Activated CD4-positive, alpha-beta T cell treated with anti-CD3 and anti-CD28 coated beads, Interleukin-2, amount 50 U/mL, for 48 hours (primary cell): ENCODE data around the gene ZNF205.
"Not testable (repeated sequence)": the region's sequence is repeated elsewhere in the genome, so short reads cannot be mapped to it uniquely, and the experiment has no call there.

ENCODE experiments used
- DNase-seq, 2 experiments: peaks; one replicate each; pipeline ENCODE4 v3.0.0-alpha.2; 2020

ZNF205 gene

GRCh38 chr16:3112058-3112880, at the start of gene ZNF205:
TSS of gene ZNF205 (plus strand) at chr16:3112586. CDS start at chr16:3113431, 845 bp downstream.
- no peak for DNase-seq

GRCh38 chr16:3063625-3064386, 48.6 kb upstream of the ZNF205 start:
- no peak for DNase-seq

DNA sequence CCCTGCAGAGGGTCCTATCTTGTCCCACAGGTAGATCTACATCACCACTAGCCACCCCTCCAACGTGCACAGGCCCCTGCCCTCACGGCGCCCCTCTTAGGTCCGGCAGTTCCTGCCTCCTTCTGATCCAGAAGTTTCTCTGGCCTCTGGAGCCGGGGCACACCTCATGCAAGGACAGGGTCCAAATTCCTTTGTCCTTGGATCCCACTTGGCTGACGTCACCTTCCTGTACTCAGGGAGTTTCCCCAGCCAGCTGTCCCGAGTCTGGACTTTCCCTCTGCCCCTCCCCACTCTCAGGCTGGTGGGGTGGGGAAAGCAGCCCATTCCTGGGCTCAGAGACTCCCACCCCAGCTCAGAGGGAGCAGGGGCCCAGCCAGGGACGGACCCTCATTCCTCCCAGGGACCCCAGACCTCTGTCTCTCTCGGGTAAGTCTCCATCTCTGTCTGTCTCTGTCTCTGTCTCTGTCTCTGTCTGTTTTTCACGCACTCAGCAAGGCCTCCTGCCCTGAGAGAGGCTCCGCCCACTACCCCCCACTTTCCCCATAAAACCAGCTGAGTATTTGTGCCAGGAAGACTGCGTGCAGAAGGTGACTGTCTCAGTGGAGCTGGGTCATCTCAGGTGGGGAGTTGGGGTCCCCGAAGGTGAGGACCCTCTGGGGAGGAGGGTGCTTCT, 47.2 kb upstream of the ZNF205 start, which contains the start of gene IL32:
Gene IL32 (plus strand): TSS at position 572 of the 673 bp plus-strand sequence. CDS start 172 bp downstream, outside the sequence.
- DNase-seq = peak; percentile 85 to 89

DNA sequence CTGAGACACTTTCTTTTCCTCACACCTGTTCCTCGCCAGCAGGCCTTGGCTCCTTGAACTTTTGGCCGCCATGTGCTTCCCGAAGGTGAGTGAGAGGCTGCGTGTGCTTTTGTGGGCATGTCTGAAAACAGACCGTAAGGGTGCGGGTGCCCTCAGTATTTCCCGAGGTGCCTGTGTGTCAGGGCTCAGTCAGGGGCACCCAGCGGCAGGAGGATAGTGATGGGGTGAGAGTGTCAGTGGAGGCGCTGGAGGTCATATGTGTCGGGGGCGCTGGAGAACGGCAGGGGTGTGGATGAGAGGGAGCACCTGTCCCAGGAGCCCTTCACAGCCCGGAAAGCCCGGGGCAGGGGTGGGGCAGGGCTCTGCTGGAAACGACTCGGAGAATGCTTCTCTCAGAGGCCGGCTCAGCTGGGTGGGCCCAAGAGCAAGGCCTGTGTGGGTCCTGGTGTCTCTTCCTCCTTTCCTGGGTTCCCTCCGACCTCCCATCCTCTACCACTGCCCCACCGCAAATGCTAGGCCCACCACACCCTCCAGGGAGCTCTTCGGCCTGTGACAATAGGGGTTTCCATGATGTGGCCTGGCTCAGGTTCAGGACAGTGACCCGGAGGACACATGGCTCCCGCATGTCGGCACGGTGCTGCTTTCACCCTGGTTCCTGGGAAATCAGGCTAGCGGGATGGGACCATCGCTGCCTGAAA, 46.5 kb upstream of the ZNF205 start:
- peak in 1 of 2 experiments; percentile 46 for DNase-seq

DNA sequence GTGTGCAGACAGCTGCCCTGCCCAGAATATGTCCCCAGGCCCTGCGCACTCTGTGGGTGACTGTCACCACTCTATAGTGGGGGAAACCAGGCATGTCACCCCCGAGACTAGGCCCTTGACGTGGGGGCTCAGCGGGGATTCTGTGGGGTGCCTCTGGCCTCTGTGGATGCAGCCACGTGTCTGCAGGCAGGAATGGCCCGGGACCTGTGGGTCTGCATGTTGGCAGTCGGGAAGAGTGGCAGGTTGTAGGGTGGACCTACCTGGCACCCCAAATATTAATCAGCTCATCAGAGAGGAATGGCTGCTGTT, 46.0 kb upstream of the ZNF205 start:
- peak in 1 of 2 experiments; percentile 37 for DNase-seq

DNA sequence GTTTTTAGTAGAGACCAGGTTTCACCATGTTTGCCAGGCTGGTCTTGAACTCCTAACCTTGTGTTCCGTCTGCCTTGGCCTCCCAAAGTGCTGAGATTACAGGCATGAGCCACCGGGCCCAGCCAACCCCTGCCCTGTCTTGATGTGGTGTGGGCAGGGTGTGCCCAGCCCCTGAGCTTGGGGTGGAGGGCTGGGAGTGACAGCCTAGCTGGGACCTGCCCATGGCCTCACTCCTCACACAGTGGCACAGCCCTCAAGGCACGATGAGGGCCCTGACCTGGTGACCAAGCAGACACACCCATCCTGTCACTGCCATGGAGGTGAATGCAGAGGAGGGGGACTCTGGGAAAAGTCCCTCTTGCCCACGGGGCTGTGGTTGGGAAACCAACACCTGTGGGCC, 43.9 kb upstream of the ZNF205 start:
- no peak for DNase-seq

- not testable (repeated sequence) for DNase-seq
Observed at GRCh38 chr16:3069146-3069545, 43.2 kb upstream of the ZNF205 start.

DNA sequence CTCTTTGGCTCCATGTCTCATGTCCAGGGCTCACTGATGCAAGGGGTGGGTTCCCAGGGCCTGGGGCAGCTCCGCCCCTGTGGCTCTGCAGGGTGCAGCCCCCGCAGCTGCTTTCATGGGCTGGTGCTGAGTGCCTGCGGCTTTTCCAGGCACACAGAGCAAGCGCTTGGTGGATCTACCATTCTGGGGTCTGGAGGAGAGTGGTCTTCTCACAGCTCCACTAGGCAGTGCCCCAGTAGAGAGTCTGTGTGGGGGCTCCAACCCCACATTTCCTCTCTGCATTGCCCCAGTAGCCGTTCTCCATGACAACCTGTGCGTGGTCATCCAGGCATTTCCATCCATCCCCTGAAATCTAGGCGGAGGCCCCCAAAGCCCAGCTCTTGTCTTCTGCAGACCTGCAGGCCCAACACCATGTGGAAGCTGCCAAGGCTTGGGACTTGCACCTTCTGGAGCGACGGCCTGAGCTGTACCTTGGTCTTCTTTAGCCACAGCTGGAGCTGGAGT, 41.7 kb upstream of the ZNF205 start:
- DNase-seq = peak; percentile 55 to 64

- peak in 1 of 2 experiments; percentile 51 for DNase-seq
Observed at GRCh38 chr16:3071655-3072054, 40.7 kb upstream of the ZNF205 start.

DNA sequence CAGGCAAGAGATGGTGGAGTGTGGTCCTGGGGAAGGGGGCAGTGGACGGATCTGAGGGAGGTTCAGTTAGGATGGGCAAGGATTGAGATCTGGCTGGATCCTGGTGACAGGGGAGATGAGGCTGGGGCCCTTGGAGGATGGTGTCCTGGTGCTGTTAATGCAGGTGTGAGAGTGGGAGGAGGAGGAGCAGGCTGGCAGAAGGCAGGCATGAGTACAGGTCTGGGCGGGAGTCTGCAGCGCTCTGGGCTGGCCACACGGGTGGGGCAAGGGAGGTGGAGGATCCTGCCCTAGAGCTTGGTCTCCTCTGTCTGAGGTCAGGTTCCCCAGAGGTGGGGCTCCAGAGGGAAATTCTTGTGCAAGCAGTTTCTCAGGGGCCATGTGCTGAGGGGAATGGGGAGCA, 40.2 kb upstream of the ZNF205 start:
- peak; percentile 54 to 62 for DNase-seq

GRCh38 chr16:3072576-3073263, 39.7 kb upstream of the ZNF205 start:
- not testable (repeated sequence) for DNase-seq

- no peak for DNase-seq
Observed at GRCh38 chr16:3073448-3073847, 38.9 kb upstream of the ZNF205 start.

DNA sequence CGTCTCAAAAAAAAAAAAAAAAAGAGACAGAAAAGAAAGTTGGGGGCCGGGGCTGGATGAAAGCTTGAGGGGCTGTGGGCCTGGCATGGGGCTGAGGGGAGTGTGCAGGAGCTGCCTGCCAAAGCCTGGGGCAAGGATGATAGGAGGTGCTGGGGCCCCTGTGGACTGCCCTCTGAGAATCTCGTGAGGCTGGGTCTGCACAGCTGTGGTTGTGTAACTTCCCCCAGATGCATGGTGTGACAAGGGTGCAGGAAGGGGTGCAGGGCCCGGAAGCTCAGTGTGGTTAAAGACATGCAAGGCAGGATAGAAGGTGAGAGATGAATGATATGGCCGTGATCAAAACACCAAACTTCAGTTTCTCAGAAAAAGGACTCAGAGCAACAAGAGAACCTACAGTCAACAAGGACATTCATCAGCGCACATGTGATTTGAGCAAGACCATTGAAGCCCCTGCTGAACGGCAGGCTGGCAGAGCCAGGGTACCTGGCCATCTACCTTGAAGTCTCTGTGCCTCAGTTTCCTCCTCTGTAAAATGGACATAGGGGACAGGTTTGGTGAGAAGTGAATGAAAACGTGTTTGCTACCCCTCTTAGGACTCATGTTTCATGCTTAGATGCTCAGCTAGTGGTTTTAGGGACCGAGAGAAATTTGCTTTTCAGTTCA, 37.4 kb upstream of the ZNF205 start:
- DNase-seq = peak; percentile 82 to 84

GRCh38 chr16:3075523-3075915, 36.9 kb upstream of the ZNF205 start:
- DNase-seq = peak in 1 of 2 experiments; percentile 33

DNA sequence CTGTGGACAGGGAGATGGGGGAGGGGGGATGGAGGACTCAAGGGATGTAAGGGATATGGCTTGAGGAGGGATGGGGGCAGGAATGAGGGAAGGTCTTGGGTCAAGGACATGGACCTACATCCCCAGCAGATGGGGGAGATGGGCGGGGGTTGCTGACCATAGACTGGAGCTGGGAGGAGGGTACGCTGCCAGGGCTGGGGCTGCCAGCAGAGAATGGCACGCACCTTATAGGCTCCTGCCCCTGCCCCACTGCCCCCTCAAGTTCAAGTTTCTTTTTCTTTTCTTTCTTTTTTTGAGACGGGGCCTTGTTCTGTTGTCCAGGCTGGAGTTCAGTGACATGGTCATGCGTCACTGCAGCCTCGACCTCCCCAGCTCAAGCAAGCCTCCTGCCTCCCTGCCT, 36.4 kb upstream of the ZNF205 start:
- not testable (repeated sequence) for DNase-seq

DNA sequence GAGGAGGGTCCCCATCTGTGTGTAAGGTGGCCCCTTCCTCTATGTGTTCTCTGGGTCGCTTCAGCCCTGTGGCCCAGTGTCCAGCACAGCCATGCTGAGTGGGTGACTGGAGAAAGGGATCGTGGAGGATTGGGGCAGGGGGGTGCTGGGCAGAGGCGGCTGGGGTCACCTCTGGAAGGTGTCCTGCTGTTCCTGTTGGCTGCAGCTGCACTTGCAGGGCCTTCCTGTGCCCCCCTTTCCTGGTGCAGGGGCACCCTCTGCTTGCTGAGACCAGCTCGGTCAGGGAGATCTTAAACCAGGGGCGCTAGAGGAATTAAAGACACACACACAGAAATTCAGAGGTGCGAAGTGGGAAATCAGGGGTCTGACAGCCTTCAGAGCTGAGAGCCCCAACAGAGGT, 35.8 kb upstream of the ZNF205 start:
- no peak for DNase-seq

DNA sequence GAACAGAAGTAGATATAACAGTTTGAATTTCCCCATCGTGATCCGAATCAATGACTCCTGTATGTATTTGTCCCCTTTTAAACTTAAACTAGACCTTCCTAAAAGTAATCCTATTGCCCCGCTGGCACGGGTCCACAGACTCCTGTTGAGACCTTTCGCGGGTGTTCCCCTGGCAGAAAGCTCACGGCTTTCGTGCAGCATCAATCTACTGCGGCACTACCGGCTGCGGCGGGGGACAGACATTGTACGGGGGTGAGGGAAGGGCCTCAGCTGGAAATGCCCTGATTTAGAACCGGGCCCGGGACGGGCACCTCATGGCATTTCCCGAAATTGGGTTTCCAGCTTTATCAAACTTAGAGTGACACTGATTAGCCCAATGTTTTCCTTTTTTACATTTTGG, 32.4 kb upstream of the ZNF205 start:
- DNase-seq = no peak

GRCh38 chr16:3081957-3082356, 30.4 kb upstream of the ZNF205 start:
- DNase-seq = not testable (repeated sequence)

GRCh38 chr16:3083408-3083807, 29.0 kb upstream of the ZNF205 start:
- not testable (repeated sequence) for DNase-seq

DNA sequence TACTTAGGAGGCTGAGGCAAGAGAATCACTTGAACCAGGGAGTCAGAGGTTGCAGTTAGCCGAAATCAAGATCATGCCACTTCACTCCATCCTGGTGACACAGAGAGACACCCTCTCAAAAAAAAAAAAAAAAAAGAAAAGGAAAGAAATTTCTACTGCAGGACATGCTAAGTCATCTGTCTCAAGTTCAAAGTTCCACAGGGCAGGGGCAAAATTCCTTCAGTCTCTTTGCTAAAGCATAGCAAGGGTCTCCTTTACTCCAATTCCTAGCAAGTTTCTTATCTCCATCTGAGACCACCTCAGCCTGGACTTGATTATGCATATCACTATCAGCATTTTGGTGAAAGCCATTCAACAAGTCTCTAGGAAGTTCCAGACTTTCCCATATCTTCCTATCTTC, 27.9 kb upstream of the ZNF205 start:
- DNase-seq = no peak

DNA sequence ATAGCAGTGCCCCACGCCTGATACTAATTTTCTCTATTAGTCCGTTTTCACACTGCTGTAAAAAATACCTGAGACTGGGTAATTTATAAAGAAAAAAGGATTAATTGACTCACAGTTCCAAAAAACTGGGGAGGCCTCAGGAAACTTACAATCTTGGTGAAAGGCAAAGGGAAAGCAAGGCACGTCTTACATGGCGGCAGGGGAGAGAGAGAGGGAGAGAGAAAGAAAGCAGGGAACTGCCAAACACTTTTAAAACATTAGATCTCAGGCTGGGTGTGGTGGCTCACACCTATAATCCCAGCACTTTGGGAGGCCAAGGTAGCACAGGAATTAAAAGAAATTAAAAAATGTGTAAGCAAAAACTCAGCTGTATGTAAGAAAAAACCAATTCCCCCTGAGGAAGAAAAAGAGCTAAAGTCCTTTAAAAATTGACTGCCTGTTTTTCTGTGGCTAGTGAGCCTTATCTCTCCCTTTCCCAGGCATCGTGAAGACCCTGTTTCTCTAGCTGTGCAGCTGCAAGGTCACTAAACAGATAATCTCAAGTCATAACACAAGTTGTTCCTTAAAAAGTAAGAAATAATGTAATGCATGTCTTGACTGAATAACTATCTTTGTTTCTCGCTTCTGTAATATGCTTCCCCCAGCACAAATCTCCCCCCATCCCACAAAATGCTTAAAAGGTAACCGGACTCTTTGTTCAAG, 27.3 kb upstream of the ZNF205 start:
- DNase-seq = no peak
